HG02759 (cell line): ENCODE data around the gene CNTNAP4.

Source experiments
- ATAC-seq: cut with Tn5 transposase; IDR thresholded peaks from one replicate; pipeline ENCODE4 v1.9.1; 2021; ENCODE audit warnings: mild to moderate bottlenecking, moderate library complexity; ENCODE audit not compliant: unreplicated experiment

The CNTNAP4 gene

DNA sequence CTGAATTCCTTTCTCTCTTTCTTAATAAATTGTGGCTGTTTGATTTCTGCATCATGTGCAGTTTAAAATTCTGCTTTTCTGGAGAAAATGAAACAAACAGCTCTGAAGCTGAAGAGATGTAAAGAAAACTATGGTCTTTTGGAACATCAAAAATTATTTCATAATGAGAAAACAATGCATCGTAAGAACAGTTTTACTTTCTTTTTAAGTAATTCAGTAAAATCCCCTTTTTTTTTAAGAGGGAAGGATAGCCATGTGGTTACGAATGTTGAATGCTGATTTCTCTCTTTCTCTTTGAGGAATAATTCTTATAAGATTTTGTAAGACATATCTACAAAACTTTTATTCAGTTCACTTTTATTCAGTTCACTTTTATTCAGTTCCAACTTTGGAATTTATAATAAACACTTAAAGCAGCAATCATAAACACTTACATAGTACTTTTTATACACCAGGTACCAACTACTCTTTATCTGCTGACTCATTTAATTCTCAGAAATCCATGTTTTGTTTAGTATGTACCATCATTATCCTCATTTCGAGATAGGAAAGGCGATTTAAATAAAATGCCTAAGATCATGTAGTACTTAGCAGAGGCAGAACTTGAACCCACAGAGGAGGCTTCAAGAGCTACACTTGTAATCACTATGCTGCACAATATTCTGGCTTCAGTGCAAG is 26.6 kb downstream of the CNTNAP4 start:
- no peak for ATAC-seq

DNA sequence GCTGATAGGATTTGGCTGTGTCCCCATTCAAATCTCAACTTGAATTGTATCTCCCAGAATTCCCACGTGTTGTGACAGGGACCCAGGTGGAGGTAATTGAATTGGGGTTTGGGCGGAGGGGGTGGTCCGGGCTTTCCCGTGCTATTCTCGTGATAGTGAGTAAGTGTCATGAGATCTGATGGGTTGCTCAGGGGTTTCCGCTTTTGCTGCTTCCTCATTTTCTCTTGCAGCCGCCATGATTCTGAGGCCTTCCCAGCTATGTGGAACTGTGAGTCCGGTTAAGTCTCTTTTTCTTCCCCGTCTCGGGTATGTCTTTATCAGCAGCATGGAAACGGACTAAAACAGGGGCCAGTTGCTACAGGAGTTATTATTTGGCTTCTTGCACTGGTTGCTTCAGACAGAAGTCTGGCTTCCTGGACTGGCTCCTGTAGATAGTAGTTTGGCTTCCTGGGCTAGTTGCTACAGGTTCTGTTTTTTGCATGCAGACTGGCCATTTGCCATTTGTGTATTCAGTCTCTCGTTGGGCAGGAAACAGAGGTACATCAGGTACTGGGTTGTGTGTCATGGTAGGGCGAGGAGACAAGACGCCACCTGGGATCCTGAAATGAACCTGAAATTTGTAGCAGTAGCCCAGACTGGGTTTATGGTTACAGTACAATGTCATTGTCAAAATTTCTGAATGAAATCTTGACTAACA is 32.6 kb downstream of the CNTNAP4 start:
- no peak for ATAC-seq

DNA sequence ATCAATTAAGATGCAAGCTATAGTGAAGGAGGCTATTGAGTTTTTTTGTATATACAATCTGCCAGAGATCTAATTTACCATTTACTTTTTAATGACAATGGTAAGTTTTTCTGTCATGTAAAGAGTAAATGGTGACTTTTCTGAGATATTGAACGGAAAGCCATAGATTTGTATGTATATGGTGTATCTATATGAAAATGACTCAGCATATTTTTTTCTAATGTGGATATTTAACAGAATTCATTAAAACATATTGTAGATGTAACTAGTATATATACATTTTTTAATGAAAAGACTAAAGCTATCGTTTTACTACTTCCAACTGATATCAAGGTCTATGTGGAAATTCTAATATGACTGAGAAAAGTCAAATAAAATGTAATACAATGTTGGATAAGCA is 34.1 kb downstream of the CNTNAP4 start:
- ATAC-seq, result no peak

DNA sequence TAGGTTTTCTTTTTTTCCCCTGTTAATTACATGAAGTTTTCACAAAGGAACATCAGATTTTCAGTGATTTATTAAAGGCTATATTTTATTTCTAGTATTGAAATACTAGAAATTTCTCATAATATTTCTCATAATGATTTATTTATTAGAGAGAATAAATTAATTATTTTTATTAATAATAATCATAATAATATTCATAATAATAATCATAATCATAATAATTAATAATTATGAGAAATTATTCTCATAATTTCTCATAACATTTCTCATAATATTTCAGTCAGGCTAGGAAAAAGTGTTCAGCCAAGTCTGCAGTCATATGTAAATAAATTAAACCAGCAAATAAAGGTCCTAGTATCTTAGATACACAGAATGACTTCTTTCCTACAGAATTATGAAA is 41.4 kb downstream of the CNTNAP4 start:
- ATAC-seq, result no peak

DNA sequence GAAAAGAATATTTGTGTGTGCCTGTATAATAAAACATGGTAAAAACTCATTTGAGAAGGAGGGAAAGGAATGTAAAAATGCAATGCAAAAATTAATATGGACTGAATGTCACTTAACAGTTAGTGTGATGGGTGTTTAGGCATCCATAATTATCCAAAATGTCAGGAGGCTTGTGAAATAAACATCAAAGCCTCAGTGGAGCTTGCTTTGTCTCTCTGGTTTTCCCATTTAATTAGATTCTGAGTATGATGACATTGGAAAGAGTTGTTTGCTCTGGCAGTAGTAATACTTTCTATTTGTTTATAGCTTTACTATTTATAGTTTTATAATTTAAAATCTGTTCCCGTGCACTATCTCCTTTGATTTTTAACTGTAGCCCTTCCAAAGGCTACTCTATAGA is 51.9 kb downstream of the CNTNAP4 start:
- ATAC-seq, result no peak

DNA sequence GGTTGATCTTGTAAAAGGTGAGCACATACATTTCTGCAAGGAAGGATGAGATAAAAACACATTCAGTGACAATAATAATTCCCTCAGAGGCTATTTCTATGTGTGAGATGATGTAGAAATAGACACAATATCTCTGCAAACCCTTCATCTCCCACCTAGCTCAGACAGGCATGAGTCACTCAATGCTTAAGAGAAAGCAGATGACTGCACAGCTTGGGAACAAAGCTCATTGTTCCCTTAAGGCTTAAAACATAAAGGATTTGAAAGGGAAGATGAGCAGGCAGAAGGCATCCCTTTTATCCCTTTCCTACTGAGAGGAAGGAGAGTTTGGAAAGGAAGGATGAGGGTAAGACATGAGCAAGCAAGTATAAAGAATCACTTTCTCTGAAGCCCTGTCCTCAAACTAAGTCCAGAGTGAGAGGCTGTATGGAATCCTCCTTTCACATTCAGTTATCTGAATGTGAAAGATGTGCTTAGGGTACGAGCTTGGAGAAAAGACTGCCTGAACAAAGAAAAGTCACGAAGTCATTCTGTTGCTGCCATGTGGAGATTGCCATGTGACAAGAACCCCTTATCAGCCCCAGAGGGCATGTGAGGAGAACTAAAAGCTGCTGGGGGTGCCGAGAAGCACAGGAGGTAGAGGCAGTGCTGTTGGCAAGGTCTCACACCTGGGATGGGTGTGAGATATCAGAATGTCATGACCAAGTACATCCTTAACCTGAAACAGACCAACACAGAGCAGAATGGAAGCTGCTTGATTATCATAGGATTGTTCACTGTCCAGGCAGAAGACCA is 58.2 kb downstream of the CNTNAP4 start:
- no peak for ATAC-seq

DNA sequence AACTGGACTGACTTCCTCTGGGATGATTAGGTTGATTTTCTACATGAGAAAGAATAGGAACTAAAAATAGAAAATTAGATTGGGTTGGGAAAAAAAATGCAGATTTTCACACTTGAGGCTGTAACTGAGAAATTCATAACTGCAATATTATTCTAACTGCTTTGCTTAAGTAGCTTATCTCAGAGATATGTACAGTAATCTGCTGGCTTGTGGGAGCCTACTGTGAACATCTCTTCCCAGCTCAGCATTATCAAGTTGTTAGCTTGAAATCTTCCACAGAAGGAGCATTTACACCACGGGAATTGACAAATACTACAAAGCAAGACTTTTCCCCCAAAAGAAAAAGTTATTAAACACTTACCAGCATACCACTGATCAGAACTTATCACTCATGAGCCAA is 58.9 kb downstream of the CNTNAP4 start:
- no peak for ATAC-seq

DNA sequence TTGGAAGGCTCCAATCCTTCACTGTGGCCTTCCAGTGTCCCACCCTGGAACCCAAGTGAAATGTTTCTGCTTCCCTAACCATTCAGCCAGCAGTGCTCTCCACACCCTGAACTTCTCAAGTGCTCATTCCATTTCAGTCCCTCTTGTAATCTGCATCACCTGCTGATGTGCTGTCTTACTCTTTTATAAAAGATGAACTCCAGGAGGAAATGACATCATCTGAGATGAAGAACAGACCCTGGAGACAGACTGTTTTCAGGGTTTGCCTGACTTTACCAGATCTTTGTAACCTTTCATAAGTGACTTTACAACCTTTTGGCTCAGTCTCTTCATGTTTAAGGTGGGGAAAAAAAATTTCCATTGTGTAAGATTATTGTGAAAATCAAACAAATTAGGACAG is 61.3 kb downstream of the CNTNAP4 start:
- no peak for ATAC-seq

DNA sequence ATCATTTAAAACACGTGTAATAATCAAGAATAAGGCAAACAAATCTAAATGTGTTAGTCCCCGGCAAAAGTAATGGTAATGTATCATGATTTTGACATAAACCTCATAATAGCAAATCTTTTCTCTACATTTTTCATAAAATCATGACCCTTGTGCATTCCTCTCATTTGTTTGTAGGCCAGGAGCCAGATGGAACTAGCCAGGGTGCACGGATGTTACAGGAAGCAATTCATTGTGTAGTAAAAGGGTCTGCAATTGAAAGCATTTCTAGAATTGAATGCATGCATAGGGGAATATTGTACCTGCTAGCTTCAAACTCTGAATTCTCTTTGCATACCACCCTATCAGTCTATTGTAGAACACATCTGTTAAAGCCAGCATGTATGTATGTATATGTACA is 66.6 kb downstream of the CNTNAP4 start:
- ATAC-seq, result no peak

DNA sequence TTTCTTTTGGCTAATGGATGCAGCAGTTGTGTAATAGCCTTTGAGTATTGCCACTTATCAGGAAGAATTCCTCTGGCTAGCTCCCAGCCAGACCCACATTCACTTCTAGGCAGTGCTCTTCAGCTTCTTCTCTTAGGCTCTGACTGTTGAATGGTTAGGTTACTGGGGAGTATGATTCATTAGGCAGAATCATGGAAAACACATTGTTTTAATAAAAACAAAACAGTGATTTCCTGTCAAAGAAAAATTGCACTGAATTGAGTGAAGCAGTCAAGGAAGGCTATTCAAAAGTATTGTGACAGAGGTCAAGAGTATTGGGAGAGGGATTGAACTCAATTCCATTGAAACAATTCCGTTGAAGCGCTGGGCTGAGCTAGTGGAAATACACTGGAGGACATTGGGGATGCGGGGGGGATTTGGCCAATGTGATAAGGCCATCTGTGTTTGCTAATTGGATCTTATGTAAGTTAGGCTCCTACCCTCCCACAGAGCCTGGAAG is 68.0 kb downstream of the CNTNAP4 start:
- ATAC-seq, result no peak

- ATAC-seq, result no peak
Measured at GRCh38 chr16:76346210-76346609, 69.0 kb downstream of the CNTNAP4 start.

DNA sequence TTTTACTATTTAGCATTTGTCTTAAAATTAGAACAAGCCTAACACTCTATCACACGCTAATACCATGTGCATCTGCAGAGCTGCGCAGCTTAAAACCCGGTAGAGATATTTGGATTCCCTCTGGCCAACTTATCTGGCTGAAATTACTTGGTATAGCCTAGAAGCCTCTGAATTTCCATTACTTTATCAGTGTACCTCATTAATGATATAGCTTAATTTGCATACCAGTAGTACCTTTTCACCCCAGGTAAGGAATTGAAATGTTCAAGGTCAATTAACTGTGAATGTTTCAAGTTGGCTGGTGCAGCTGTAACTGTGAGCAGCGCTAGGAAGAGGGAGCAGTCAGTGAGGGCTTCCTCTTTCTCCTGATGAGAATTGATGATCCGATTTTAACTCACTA is 74.2 kb downstream of the CNTNAP4 start:
- no peak for ATAC-seq

DNA sequence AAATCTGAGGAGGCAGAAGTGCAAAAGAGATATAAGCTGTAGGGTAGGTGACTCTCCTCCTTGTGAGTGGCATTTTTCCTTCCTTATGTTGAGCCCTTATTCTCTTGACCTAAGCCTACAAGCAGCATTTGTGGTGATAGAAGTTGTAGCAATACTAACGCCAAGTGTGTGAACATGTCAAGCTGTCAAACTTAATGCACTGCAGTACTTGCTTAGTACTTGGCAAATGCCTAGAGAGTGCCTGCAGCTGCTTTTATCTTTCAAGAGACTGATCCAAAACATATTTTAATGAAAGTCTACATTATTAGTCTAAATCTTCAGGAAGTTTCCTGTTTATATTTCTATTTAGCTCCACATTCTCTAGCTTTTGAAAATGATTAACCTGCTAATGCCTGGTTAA is 83.2 kb downstream of the CNTNAP4 start:
- ATAC-seq, result no peak

- ATAC-seq, result no peak
Measured at GRCh38 chr16:76370344-76370743, 93.1 kb downstream of the CNTNAP4 start.

GRCh38 chr16:76371441-76371840 is 94.2 kb downstream of the CNTNAP4 start:
- no peak for ATAC-seq

GRCh38 chr16:76373998-76374397 is 96.8 kb downstream of the CNTNAP4 start:
- ATAC-seq, result no peak

GRCh38 chr16:76376988-76377387 is 99.8 kb downstream of the CNTNAP4 start:
- no peak for ATAC-seq

DNA sequence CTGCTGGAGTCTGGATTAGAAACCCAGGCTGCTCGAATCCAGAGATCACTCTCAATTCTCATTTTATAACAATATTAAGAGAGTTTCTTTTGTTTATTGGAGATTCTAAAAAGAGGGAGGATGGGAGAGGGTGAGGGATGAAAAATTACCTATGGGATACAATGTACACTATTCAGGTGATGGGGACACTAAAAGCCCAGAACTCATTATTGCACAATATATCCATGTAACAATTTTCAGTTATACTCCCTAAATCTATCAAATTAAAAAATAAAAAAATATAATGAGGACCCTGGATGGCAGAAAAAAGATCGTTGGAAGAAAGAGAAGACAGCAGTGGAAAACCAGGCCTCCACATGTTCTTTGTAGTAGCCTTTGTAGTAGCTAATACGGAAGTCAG is 100.8 kb downstream of the CNTNAP4 start:
- no peak for ATAC-seq

DNA sequence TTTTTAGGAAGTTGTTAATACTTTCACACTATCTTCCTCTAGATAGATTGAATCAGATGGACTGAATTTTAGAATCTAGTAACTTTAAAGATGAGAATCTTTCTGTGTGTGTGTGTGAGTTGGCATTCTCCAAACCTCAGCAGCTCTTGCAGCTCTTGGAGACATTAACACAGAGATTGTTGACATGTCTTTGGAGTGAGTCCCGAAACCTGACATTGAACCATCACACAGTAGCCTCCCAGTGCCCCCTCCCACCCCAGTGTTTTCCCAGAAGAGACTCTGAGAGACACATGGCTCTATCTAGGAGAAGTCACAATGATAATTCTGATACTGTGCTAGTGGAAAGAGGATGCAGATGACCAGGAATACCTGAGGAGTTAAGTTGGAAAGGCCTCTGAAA is 103.9 kb downstream of the CNTNAP4 start:
- no peak for ATAC-seq

DNA sequence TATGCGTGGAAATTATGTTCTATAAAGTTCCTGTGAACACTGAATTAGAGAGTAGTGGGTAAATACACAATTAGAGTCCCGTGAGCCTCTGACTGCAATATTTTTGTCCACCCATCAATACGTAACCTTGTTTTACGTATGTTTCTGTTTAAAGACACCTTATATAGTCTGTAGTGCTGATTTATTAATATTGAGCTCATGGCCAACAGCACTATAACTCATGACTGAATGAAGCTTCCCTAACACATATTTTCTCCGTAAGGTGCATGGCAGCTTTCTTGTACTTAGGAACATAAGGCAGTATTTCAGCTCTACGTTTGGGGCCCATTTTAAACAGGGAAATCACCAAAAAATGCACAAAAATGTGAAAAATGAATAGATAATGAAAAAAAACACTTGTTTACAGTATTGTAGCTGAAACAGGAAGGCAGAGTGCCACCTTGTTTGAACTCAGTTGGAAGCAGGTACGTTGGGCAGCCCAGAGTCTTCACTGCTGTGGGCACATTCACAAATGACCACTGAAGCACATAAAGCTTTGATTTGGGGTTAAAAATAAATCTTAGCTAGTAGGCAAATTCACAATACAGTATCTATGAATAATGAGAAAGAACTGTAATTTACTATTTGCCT is 108.5 kb downstream of the CNTNAP4 start:
- no peak for ATAC-seq

DNA sequence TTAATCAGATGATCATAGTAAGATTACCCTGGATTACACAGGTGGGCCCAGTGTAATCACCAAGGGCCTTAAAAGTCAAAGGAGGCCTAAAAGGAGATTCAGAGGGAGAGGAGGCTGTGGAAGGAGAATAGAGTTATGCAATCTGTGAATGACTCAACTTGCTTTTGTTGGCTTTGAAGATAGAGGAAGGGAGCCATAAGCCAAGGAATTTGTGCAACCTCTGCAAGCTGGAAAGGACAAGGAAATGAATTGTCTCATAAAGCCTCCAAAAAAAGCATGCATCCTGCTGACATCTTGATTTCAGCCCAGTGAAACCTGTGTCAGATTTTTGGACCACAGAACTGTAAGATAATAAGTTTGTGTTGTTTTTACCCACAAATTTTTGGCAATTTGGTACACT is 109.6 kb downstream of the CNTNAP4 start:
- ATAC-seq, result no peak
